DOHH2 (cell line): ENCODE measurements around the gene B4GALT1.

Source experiments
- EZH2phosphoT487 ChIP-seq: fragments of 200-600 bp; sonication (generic); IDR thresholded peaks from 2 replicates; pipeline ENCODE4 v1.6.1; 2017; ENCODE audit warnings: borderline replicate concordance, mild to moderate bottlenecking, antibody characterized with exemption, low read length, moderate library complexity, mixed read lengths
- TF ChIP-seq, protein P1 (sequence below): fragments of 200-600 bp; sonication (generic); IDR thresholded peaks from one replicate; pipeline ENCODE4 v1.5.1; 2014; ENCODE audit warnings: antibody characterized with exemption, mild to moderate bottlenecking, low read depth, low read length; ENCODE audit not compliant: poor library complexity, severe bottlenecking

DNA sequence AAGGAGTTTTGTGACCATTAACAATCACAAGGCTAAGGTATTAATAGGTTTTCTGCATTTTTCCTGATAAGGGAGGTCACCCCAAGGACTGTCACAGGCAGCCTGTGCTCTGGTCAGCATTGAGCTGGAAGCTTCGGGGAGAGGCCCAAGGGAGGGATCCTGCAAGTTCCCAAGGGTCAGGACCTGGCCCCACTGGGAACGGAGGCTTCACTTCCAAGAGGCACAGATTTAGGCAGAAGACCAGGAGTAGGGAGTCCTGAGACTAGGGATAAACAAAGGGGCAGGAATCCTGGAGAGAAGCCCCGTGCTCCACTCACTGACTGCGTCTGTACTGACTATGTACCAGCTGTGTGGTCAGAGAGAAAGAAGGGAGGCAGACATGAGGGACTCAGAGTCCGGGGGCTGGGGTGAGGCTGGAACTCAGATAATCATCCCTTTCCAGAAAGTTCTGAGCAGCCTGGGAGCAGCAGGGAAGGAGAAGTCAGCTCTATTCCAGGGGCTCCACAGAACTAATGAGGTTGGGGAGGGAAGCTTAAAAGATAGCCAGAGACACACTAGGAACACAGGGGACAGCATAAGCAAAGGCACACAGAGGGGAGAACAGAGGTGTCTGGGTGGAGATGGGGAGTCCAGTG lies 37.8 kb downstream of the B4GALT1 start:
- TF ChIP-seq, protein P1, sequence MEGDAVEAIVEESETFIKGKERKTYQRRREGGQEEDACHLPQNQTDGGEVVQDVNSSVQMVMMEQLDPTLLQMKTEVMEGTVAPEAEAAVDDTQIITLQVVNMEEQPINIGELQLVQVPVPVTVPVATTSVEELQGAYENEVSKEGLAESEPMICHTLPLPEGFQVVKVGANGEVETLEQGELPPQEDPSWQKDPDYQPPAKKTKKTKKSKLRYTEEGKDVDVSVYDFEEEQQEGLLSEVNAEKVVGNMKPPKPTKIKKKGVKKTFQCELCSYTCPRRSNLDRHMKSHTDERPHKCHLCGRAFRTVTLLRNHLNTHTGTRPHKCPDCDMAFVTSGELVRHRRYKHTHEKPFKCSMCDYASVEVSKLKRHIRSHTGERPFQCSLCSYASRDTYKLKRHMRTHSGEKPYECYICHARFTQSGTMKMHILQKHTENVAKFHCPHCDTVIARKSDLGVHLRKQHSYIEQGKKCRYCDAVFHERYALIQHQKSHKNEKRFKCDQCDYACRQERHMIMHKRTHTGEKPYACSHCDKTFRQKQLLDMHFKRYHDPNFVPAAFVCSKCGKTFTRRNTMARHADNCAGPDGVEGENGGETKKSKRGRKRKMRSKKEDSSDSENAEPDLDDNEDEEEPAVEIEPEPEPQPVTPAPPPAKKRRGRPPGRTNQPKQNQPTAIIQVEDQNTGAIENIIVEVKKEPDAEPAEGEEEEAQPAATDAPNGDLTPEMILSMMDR, result no peak
- TF ChIP-seq EZH2phosphoT487, result no peak
